ENCODE results near the gene MED14. TPM values are rescaled to one million over a fixed set of nuclear protein-coding genes. Genes with fewer than 3 reads are reported as not detected.

The MED14 gene
- total and polyA plus RNA-seq, 2 of the 4 experiments (the other 2 are of a cell fraction): 17.6 to 25.9 TPM

DNA sequence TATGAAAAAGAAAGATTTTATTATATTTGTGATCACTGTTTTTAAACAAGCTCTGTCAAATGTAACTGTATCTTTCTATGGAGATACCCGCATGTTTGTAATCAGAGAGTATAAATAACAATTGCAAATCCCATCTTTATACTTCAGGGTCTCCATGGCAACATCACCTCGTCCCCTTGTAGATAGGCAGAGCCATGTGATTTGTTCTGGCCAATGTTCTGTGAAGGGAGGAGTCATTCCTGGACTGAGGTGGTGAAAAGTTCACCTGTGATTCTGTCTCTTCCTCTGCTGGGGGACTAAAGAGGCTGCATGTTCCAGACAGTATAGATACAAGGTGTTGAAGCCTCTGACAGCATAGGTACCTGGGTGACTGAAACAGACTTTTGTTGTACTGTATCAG lies 45.6 kb upstream of the MED14 start:
- Histone ChIP-seq H2BK20ac (ENCODE audit: low read depth, low read length) (no peak overlapping the region), H3K56ac (ENCODE audit: extremely low read depth, insufficient read depth, low read length) (no peak overlapping the region), H3K79me1 (ENCODE audit: low read depth in 1 of 2, low read length in 2 of 2) (no peaks in the 10 kb centered on the region), H3K9ac (ENCODE audit: low read depth, low read length) (no peak overlapping the region), H2BK120ac (ENCODE audit: low read depth, low read length) (no peak overlapping the region), H3K9me3 (ENCODE audit: control insufficient read depth, insufficient read depth, low read length) (no peaks in the 10 kb centered on the region), H2AFZ (replicated peaks; ENCODE audit: low read length, poor library complexity) (no peak overlapping the region), H2BK15ac (ENCODE audit: low read depth, low read length) (no peak overlapping the region), H3K18ac (ENCODE audit: low read depth, low read length) (no peak overlapping the region), H2AK9ac (replicated peaks; ENCODE audit: low read depth, low read length, poor library complexity) (no peak overlapping the region), H3K4ac (ENCODE audit: low read depth, low read length) (no peak overlapping the region), H3K27me3 (ENCODE audit: control insufficient read depth, insufficient read depth, low read length) (no peaks in the 10 kb centered on the region; the same call in 1 of the 2 replicates), H3K4me3 (ENCODE audit: insufficient read depth, low read depth, low read length) (no peak overlapping the region), H4K20me1 (ENCODE audit: insufficient read depth, low read length) (no peaks in the 10 kb centered on the region), H2BK5ac (ENCODE audit: low read depth, low read length, poor library complexity, severe bottlenecking) (no peak overlapping the region), H3K9me1 (ENCODE audit: insufficient read depth, low read length) (no peaks in the 10 kb centered on the region; the same call in 1 of the 2 replicates), H3K36me3 (ENCODE audit: control insufficient read depth, insufficient read depth, low read length) (no peaks in the 10 kb centered on the region), H4K5ac (ENCODE audit: low read depth, low read length) (no peak overlapping the region), H3K27ac (ENCODE audit: insufficient read depth, low read length) (no peak overlapping the region), H3K4me1 (ENCODE audit: control insufficient read depth, insufficient read depth, low read length) (peaks cover 3% of the 10 kb centered on the region; the same call in 1 of the 2 replicates), H4K8ac (ENCODE audit: low read depth in 2 of 2, low read length in 2 of 2) (no peak overlapping the region), H3K23ac (ENCODE audit: low read depth, low read length) (no peak overlapping the region), H2AK5ac (ENCODE audit: low read depth, low read length) (no peak overlapping the region), H4K91ac (ENCODE audit: insufficient read depth, low read depth, low read length) (no peak overlapping the region), H3K4me2 (ENCODE audit: low read depth, low read length) (no peak overlapping the region), H3K14ac (replicated peaks; ENCODE audit: low read depth, low read length) (no peak overlapping the region)
- in situ Hi-C loops (cut with MboI; ENCODE audit: low sequenced_read_pairs): no loop called here
- DNase-seq: no peak
- CTCF ChIA-PET: interaction anchor here (1.3 to 1.6 kb wide), 2 partner anchors 13 to 129 kb away, joined by 4 to 5 read pairs; no protein-coding TSS in a partner anchor
- dilution Hi-C loops (cut with HindIII; ENCODE audit: low sequenced_read_pairs, unreplicated experiment): no loop called here
- POLR2A ChIA-PET (ENCODE audit: unreplicated experiment): no interaction called here
- no TSS peak for BruUV-seq (replicated peaks)
- ATAC-seq (ENCODE audit: low read depth): no peak
- intact Hi-C loops (cut with micrococcal nuclease): no loop called here
- no CpG with 5 or more reads among the region's 2 CpGs for WGBS, 2 experiments (ENCODE audit: extremely low coverage in 2 of 2, insufficient read length in 1 of 2)
- TF ChIP-seq RFX5 (IDR thresholded peaks at IDR 0.05; ENCODE audit: low read depth, low read length) (no peak), MXI1 (IDR thresholded peaks at IDR 0.05; ENCODE audit: borderline replicate concordance, low read depth, low read length) (no peak), BHLHE40 (IDR thresholded peaks at IDR 0.05; ENCODE audit: low read depth, low read length) (no peak), CHD1 (IDR thresholded peaks at IDR 0.05; ENCODE audit: low read depth, low read length) (no peak), MAZ (IDR thresholded peaks at IDR 0.05; ENCODE audit: borderline replicate concordance, low read depth, low read length) (no peak), USF2 (IDR thresholded peaks at IDR 0.05; ENCODE audit: low read depth, low read length) (no peak), FOS (IDR thresholded peaks at IDR 0.05; ENCODE audit: low read depth, low read length) (no peak), CEBPB (IDR thresholded peaks at IDR 0.05; ENCODE audit: low read depth, low read length) (no peak)
- TF ChIP-seq, protein P1, sequence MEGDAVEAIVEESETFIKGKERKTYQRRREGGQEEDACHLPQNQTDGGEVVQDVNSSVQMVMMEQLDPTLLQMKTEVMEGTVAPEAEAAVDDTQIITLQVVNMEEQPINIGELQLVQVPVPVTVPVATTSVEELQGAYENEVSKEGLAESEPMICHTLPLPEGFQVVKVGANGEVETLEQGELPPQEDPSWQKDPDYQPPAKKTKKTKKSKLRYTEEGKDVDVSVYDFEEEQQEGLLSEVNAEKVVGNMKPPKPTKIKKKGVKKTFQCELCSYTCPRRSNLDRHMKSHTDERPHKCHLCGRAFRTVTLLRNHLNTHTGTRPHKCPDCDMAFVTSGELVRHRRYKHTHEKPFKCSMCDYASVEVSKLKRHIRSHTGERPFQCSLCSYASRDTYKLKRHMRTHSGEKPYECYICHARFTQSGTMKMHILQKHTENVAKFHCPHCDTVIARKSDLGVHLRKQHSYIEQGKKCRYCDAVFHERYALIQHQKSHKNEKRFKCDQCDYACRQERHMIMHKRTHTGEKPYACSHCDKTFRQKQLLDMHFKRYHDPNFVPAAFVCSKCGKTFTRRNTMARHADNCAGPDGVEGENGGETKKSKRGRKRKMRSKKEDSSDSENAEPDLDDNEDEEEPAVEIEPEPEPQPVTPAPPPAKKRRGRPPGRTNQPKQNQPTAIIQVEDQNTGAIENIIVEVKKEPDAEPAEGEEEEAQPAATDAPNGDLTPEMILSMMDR (conservative IDR thresholded peaks at IDR 0.05; ENCODE audit: low read depth, low read length): no peak
- TF ChIP-seq, protein P2, sequence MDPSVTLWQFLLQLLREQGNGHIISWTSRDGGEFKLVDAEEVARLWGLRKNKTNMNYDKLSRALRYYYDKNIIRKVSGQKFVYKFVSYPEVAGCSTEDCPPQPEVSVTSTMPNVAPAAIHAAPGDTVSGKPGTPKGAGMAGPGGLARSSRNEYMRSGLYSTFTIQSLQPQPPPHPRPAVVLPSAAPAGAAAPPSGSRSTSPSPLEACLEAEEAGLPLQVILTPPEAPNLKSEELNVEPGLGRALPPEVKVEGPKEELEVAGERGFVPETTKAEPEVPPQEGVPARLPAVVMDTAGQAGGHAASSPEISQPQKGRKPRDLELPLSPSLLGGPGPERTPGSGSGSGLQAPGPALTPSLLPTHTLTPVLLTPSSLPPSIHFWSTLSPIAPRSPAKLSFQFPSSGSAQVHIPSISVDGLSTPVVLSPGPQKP (IDR thresholded peaks at IDR 0.05; ENCODE audit: borderline replicate concordance, low read depth, low read length): no peak

All from IMR-90 (cell line).